H1 (cell line): ENCODE data around the gene TCEA2. TPM values are rescaled to one million over a fixed set of nuclear protein-coding genes. Genes with fewer than 3 reads are reported as not detected.

Source experiments
- CTCF ChIA-PET: fragments of 300-600 bp; sonication (Branson Sonifier 250); formaldehyde crosslinking; loops from one replicate; lab custom pipeline; 2021; ENCODE audit not compliant: partially characterized antibody; lab: Charles Lee
- POLR2A ChIA-PET: fragments of 300-600 bp; sonication (Branson Sonifier 250); formaldehyde crosslinking; loops from one replicate; lab custom pipeline; 2021; ENCODE audit warnings: inconsistent platforms; ENCODE audit not compliant: partially characterized antibody; lab: Charles Lee
- DNase-seq, 2 experiments: peaks; one replicate each; pipeline versions ENCODE4 v3.0.0 to v3.0.0-alpha.2; 2010 to 2022; ENCODE audit warnings: low spot score in 2 of 2, low read depth in 1 of 2, mixed read lengths in 1 of 2
- FAIRE-seq: peaks from 2 replicates; lab custom pipeline; 2011; peaks lifted over from hg19 to GRCh38; lab: Jason Lieb, UNC
- H2AFZ ChIP-seq: 2 replicates; pipeline ENCODE4 v1.8.1; 2012; ENCODE audit warnings: low read length, inconsistent platforms
- H2AK5ac ChIP-seq: 2 replicates; pipeline ENCODE4 v1.6.1; 2013; ENCODE audit warnings: low read depth, low read length
- H2BK120ac ChIP-seq: replicated peaks from 2 replicates; pipeline ENCODE3; 2013; ENCODE audit warnings: low read depth, low read length, inconsistent platforms
- H2BK12ac ChIP-seq: 2 replicates; pipeline ENCODE4 v1.6.1; 2013; ENCODE audit warnings: low read depth, low read length
- H2BK15ac ChIP-seq: 2 replicates; pipeline ENCODE4 v1.6.1; 2013; ENCODE audit warnings: low read length
- H2BK20ac ChIP-seq: 2 replicates; pipeline ENCODE4 v1.6.1; 2013; ENCODE audit warnings: low read length
- H2BK5ac ChIP-seq: 2 replicates; pipeline ENCODE4 v1.6.1; 2013; ENCODE audit warnings: low read depth, low read length
- H3K14ac ChIP-seq: 2 replicates; pipeline ENCODE4 v1.6.1; 2013; ENCODE audit warnings: inconsistent platforms; ENCODE audit not compliant: insufficient read length
- H3K18ac ChIP-seq: 2 replicates; pipeline ENCODE4 v1.6.1; 2013; ENCODE audit warnings: low read length; ENCODE audit errors: extremely low read depth
- H3K23ac ChIP-seq: 2 replicates; pipeline ENCODE4 v1.6.1; 2013; ENCODE audit warnings: inconsistent platforms; ENCODE audit not compliant: insufficient read length
- H3K23me2 ChIP-seq: 2 replicates; pipeline ENCODE4 v1.6.1; 2013; ENCODE audit warnings: low read depth, low read length
- H3K27ac ChIP-seq: 2 replicates; pipeline ENCODE4 v1.6.1; 2011; ENCODE audit warnings: low read depth, low read length, inconsistent platforms
- H3K27me3 ChIP-seq, 4 experiments: replicated peaks in 1 of 4; 1 replicate in 1 of 4; 2 replicates in 3 of 4; pipeline versions ENCODE4 v1.6.1 to v1.8.1; 2011 to 2013; ENCODE audit warnings: low read length in 3 of 4, mild to moderate bottlenecking in 3 of 4, inconsistent platforms in 2 of 4, mixed read lengths in 2 of 4, moderate library complexity in 1 of 4; ENCODE audit not compliant: control insufficient read depth in 3 of 4, insufficient read depth in 3 of 4; ENCODE audit errors: extremely low read depth in 1 of 4
- H3K36me3 ChIP-seq, 4 experiments: 2 replicates each; pipeline versions ENCODE4 v1.6.1 to v1.8.1; 2011 to 2013; ENCODE audit warnings: mild to moderate bottlenecking in 4 of 4, low read length in 3 of 4, moderate library complexity in 2 of 4, control low read depth in 1 of 4, inconsistent platforms in 1 of 4; ENCODE audit not compliant: insufficient read depth in 4 of 4, control insufficient read depth in 2 of 4
- H3K4ac ChIP-seq: replicated peaks from 2 replicates; pipeline ENCODE3; 2013; ENCODE audit warnings: low read length, low read depth, mixed read lengths, inconsistent platforms; ENCODE audit not compliant: insufficient read length
- H3K4me1 ChIP-seq, 4 experiments: replicated peaks in 1 of 4; 1 replicate in 1 of 4; 2 replicates in 3 of 4; pipeline versions ENCODE4 v1.6.1 to v1.8.1; 2011 to 2013; ENCODE audit warnings: low read length in 3 of 4, inconsistent platforms in 2 of 4, mixed read lengths in 1 of 4; ENCODE audit not compliant: insufficient read depth in 4 of 4, control insufficient read depth in 3 of 4
- H3K4me2 ChIP-seq, 2 experiments: 2 replicates each; pipeline versions ENCODE4 v1.6.1 to v1.8.1; 2011 to 2013; ENCODE audit warnings: low read depth in 2 of 2, low read length in 2 of 2, control low read depth in 1 of 2, inconsistent platforms in 1 of 2, mild to moderate bottlenecking in 1 of 2; ENCODE audit not compliant: insufficient read depth in 1 of 2
- H3K4me3 ChIP-seq, 4 experiments: fragments of 200-600, 300-600 bp in 1 of 4; sonication (generic), shearing (Covaris generic), sonication (Bioruptor Twin) in 1 of 4; 2 replicates each; pipeline versions ENCODE4 v1.5.1 to v1.8.1; 2011 to 2016; ENCODE audit warnings: low read length in 4 of 4, low read depth in 3 of 4, control low read depth in 2 of 4, inconsistent platforms in 2 of 4, mild to moderate bottlenecking in 2 of 4, mixed read lengths in 1 of 4, moderate library complexity in 1 of 4; ENCODE audit not compliant: insufficient read depth in 2 of 4; ENCODE audit errors: extremely low read depth in 1 of 4
- H3K56ac ChIP-seq: replicated peaks from 2 replicates; pipeline ENCODE3; 2013; ENCODE audit warnings: low read depth, mild to moderate bottlenecking, mixed read lengths, low read length, inconsistent platforms; ENCODE audit not compliant: insufficient read length
- H3K79me1 ChIP-seq: 2 replicates; pipeline ENCODE4 v1.6.1; 2013; ENCODE audit warnings: low read depth, low read length, control low read depth
- H3K79me2 ChIP-seq, 2 experiments: 2 replicates each; pipeline versions ENCODE4 v1.6.1 to v1.8.1; 2012 to 2013; ENCODE audit warnings: low read length in 2 of 2, mild to moderate bottlenecking in 2 of 2, inconsistent platforms in 1 of 2; ENCODE audit not compliant: insufficient read depth in 2 of 2, control insufficient read depth in 1 of 2
- H3K9ac ChIP-seq, 4 experiments: replicated peaks in 1 of 4; 1 replicate in 1 of 4; 2 replicates in 3 of 4; pipeline versions ENCODE4 v1.6.1 to v1.8.1; 2011 to 2013; ENCODE audit warnings: low read depth in 3 of 4, low read length in 3 of 4, control low read depth in 2 of 4, mild to moderate bottlenecking in 2 of 4, moderate library complexity in 2 of 4, inconsistent platforms in 1 of 4; ENCODE audit errors: extremely low read depth in 1 of 4
- H3K9me3 ChIP-seq, 2 experiments: 2 replicates each; pipeline versions ENCODE4 v1.6.1 to v1.8.1; 2012 to 2013; ENCODE audit warnings: mild to moderate bottlenecking in 2 of 2, moderate library complexity in 2 of 2, control low read depth in 1 of 2, inconsistent platforms in 1 of 2, low read depth in 1 of 2, low read length in 1 of 2, mixed read lengths in 1 of 2; ENCODE audit not compliant: insufficient read depth in 2 of 2
- H4K20me1 ChIP-seq, 2 experiments: replicated peaks in 1 of 2; 2 replicates each; pipeline versions ENCODE3 to v1.8.1; 2011 to 2013; ENCODE audit warnings: inconsistent platforms in 2 of 2, low read length in 2 of 2, mild to moderate bottlenecking in 1 of 2; ENCODE audit not compliant: insufficient read depth in 2 of 2, control insufficient read depth in 1 of 2
- H4K5ac ChIP-seq: 2 replicates; pipeline ENCODE4 v1.6.1; 2013; ENCODE audit warnings: low read length, low read depth, mixed read lengths, inconsistent platforms; ENCODE audit not compliant: insufficient read length
- H4K8ac ChIP-seq: 2 replicates; pipeline ENCODE4 v1.8.0; 2013; ENCODE audit warnings: mild to moderate bottlenecking, moderate library complexity, low read length, inconsistent platforms; ENCODE audit not compliant: insufficient read depth; ENCODE audit errors: extremely low read depth
- H4K91ac ChIP-seq: replicated peaks from 2 replicates; pipeline ENCODE3; 2013; ENCODE audit warnings: low read length, mixed read lengths, inconsistent platforms; ENCODE audit not compliant: insufficient read length
- CEBPB ChIP-seq: IDR thresholded peaks from 2 replicates; pipeline ENCODE4 v1.6.1; 2012; ENCODE audit warnings: low read depth, low read length
- HDAC2 ChIP-seq, 2 experiments: fragments of 300-600 bp in 1 of 2; sonication (generic) in 1 of 2; IDR thresholded peaks; 2 replicates each; pipeline ENCODE4 v1.6.1; 2011 to 2012; ENCODE audit warnings: low read depth in 2 of 2, low read length in 2 of 2, mild to moderate bottlenecking in 2 of 2, moderate library complexity in 2 of 2, borderline replicate concordance in 1 of 2, inconsistent platforms in 1 of 2
- JUN ChIP-seq: IDR thresholded peaks from 2 replicates; pipeline ENCODE4 v1.6.1; 2011; ENCODE audit warnings: low read depth, mild to moderate bottlenecking, improper control_type of control experiment, low read length
- KDM1A ChIP-seq: fragments of 200-600, 300-600 bp; sonication (generic); IDR thresholded peaks from 2 replicates; pipeline ENCODE4 v1.7.1; 2016; ENCODE audit warnings: mild to moderate bottlenecking, low read length, borderline replicate concordance
- MAX ChIP-seq: IDR thresholded peaks from 2 replicates; pipeline ENCODE4 v1.6.1; 2012; ENCODE audit warnings: inconsistent platforms
- PHF8 ChIP-seq: fragments of 200-600 bp; sonication (generic); conservative IDR thresholded peaks from 2 replicates; pipeline ENCODE4 v1.7.1; 2012; ENCODE audit warnings: low read depth, mild to moderate bottlenecking, inconsistent platforms, low read length, moderate library complexity
- POLR2AphosphoS5 ChIP-seq: IDR thresholded peaks from 2 replicates; pipeline ENCODE4 v1.6.1; 2011; ENCODE audit warnings: low read depth, low read length
- RBBP5 ChIP-seq: IDR thresholded peaks from 2 replicates; pipeline ENCODE4 v1.7.1; 2012; ENCODE audit warnings: low read depth, mild to moderate bottlenecking, inconsistent platforms, low read length, moderate library complexity, borderline replicate concordance
- SAP30 ChIP-seq: fragments of 300-600 bp; sonication (generic); IDR thresholded peaks from 2 replicates; pipeline ENCODE4 v1.7.1; 2012; ENCODE audit warnings: low read length, moderate library complexity, mild to moderate bottlenecking, inconsistent platforms; ENCODE audit not compliant: insufficient read depth, insufficient replicate concordance
- SIRT6 ChIP-seq: IDR thresholded peaks from one replicate; pipeline ENCODE4 v1.7.1; 2012; ENCODE audit warnings: low read length, inconsistent platforms
- SIX5 ChIP-seq: IDR thresholded peaks from 2 replicates; pipeline ENCODE4 v1.6.1; 2011; ENCODE audit warnings: mild to moderate bottlenecking, low read depth, low read length
- SRF ChIP-seq: IDR thresholded peaks from 2 replicates; pipeline ENCODE4 v1.6.1; 2011; ENCODE audit warnings: mild to moderate bottlenecking, low read depth, low read length, moderate library complexity
- TCF12 ChIP-seq: IDR thresholded peaks from 2 replicates; pipeline ENCODE4 v1.6.1; 2011; ENCODE audit warnings: low read depth, mild to moderate bottlenecking, low read length
- TEAD4 ChIP-seq: IDR thresholded peaks from 2 replicates; pipeline ENCODE4 v1.6.1; 2012; ENCODE audit warnings: low read depth, low read length, inconsistent platforms, mixed read lengths
- WGBS, 2 experiments: shearing (Covaris generic) in 1 of 2; methylation state at CpG; one replicate each; pipeline versions ENCODE4 v1.1.6 to v1.1.7; 2013 to 2015; ENCODE audit warnings: low lambda C conversion rate in 2 of 2, mixed read lengths in 2 of 2, inconsistent platforms in 1 of 2, low coverage in 1 of 2, missing lambda C conversion rate in 1 of 2; ENCODE audit not compliant: insufficient replicate concordance in 2 of 2, insufficient coverage in 1 of 2, insufficient read length in 1 of 2; ENCODE audit errors: extremely low coverage in 1 of 2, missing lambda C conversion rate in 1 of 2; 5-methylcytosine and 5-hydroxymethylcytosine counted together
- polyA plus RNA-seq, 7 experiments: library from polyadenylated mRNA; depleted of rRNA in 3 of 7; stranded (reverse) in 5 of 7; unstranded in 2 of 7; fragments of >200 nt in 5 of 7; fragments of 200-250 nt in 2 of 7; gene quantifications; 1 replicate in 5 of 7; 2 replicates in 1 of 7; 4 replicates in 1 of 7; pipeline versions ENCODE4 v1.2.1 to v1.2.3, GENCODE V29; 2011 to 2013; ENCODE audit warnings: missing spikeins in 2 of 7, mixed read lengths in 2 of 7
- total RNA-seq: library from RNA; stranded (reverse); fragmentation: NEBNext Ultra II Directional; extraction: Animal tissue kit (Norgen Biotek cat#: 25700); gene quantifications from 2 replicates; pipeline ENCODE4 v1.2.1, GENCODE V29; 2021

TCEA2 gene
- total and polyA plus RNA-seq, 2 of the 8 experiments (the other 6 are each of a cell fraction or from before 2014, with no cell fraction given) = 41.4 to 42.3 TPM

GRCh38 chr20:64114356-64114971, 51.5 kb downstream of the TCEA2 start:
- Histone ChIP-seq H2BK12ac (no peak overlapping the region), H4K20me1 (peaks cover 0 to 2% of the 10 kb centered on the region in 2 experiments), H3K23ac (no peak overlapping the region), H3K4me2 (no peak overlapping the region), H2BK20ac (no peak overlapping the region), H3K18ac (no peak overlapping the region), H3K23me2 (no peaks in the 10 kb centered on the region), H4K8ac (no peak overlapping the region), H3K79me2 (no peaks in the 10 kb centered on the region), H3K79me1 (no peaks in the 10 kb centered on the region), H2BK15ac (no peak overlapping the region), H3K9ac (no peak overlapping the region), H4K5ac (no peak overlapping the region), H2BK5ac (no peak overlapping the region), H3K27me3 (no peaks in the 10 kb centered on the region), H3K4me1 (no peaks in the 10 kb centered on the region), H2AK5ac (no peak overlapping the region), H2AFZ (no peak overlapping the region), H3K14ac (no peak overlapping the region), H2BK120ac (no peak overlapping the region), H3K56ac (no peak overlapping the region), H3K36me3 (no peaks in the 10 kb centered on the region), H3K4ac (no peak overlapping the region), H4K91ac (no peak overlapping the region), H3K4me3 (no peak overlapping the region), H3K9me3 (no peaks in the 10 kb centered on the region), H3K27ac (no peak overlapping the region)
- 75% methylated on average over 10 of the region's 14 CpGs; no CpG with 5 or more reads in 1 of the 2 experiments for WGBS, 2 experiments
- CTCF ChIA-PET = interaction anchor here (1.0 to 10.1 kb wide), 5 partner anchors 11 to 54 kb away, joined by 4 to 144 read pairs (median 6); partner anchors contain the start of genes LKAAEAR1, OPRL1 and RGS19
- FAIRE-seq (no peak), DNase-seq (peak in 1 of 2 experiments; percentile 40)
- POLR2A ChIA-PET = interaction anchor here (0.6 kb wide), 2 partner anchors 114 to 587 kb away, joined by 3 to 4 read pairs; no protein-coding TSS in a partner anchor
- TF ChIP-seq JUN (no peak), HDAC2 (IDR thresholded peaks at IDR 0.05; ENCODE audit: borderline replicate concordance in 1 of 2, low read depth in 2 of 2, low read length in 2 of 2) (no peak), PHF8 (no peak), SAP30 (no peak), MAX (no peak), POLR2AphosphoS5 (no peak), SIX5 (no peak), KDM1A (no peak), SIRT6 (no peak), TCF12 (no peak), CEBPB (no peak), SRF (no peak), RBBP5 (no peak), TEAD4 (no peak)
